T-helper 1 cell treated with Interleukin-12 subunit alpha and Interleukin-12 subunit beta and Interleukin-4 antibody, amounts not matched to agents 30 ng/mL and 1 ng/mL, for 36 hours (primary cell): ENCODE data around the gene KRTAP10-3. TPM values are rescaled to one million over a fixed set of nuclear protein-coding genes. Genes with fewer than 3 reads are reported as not detected.

Experiments
- intact Hi-C: fragments of 100-400 bp; cut with micrococcal nuclease; formaldehyde crosslinking; loops from one replicate; pipeline ENCODE4 v1.15.1; 2024
- total RNA-seq: library from RNA; stranded (reverse); gene quantifications from 2 replicates; pipeline ENCODE4 v1.2.3, GENCODE V29; 2022

KRTAP10-3 gene
- total RNA-seq, 1 donor from 2014 or later = not detected

- intact Hi-C loops = no loop called here
Measured at GRCh38 chr21:44519346-44520325, 39.0 kb downstream of the KRTAP10-3 start.

GRCh38 chr21:44518686-44519085, 39.9 kb downstream of the KRTAP10-3 start:
- intact Hi-C loops = no loop called here

- intact Hi-C loops = no loop called here
Measured at GRCh38 chr21:44517175-44517899, 41.3 kb downstream of the KRTAP10-3 start.

- intact Hi-C loops = no loop called here
Measured at GRCh38 chr21:44516828-44517174, 41.8 kb downstream of the KRTAP10-3 start.

- intact Hi-C loops = no loop called here
Measured at GRCh38 chr21:44516342-44516741, 42.3 kb downstream of the KRTAP10-3 start.

GRCh38 chr21:44515359-44516165, 43.0 kb downstream of the KRTAP10-3 start:
- intact Hi-C loops = no loop called here

- intact Hi-C loops = no loop called here
Measured at GRCh38 chr21:44514746-44515358, 43.7 kb downstream of the KRTAP10-3 start.

GRCh38 chr21:44514218-44514520, 44.4 kb downstream of the KRTAP10-3 start:
- intact Hi-C loops = no loop called here

- intact Hi-C loops = no loop called here
Measured at GRCh38 chr21:44513389-44514217, 45.0 kb downstream of the KRTAP10-3 start.

GRCh38 chr21:44512496-44513388, 45.9 kb downstream of the KRTAP10-3 start:
- intact Hi-C loops = no loop called here

GRCh38 chr21:44511938-44512275, 46.7 kb downstream of the KRTAP10-3 start:
- intact Hi-C loops = no loop called here

GRCh38 chr21:44511219-44511937, 47.2 kb downstream of the KRTAP10-3 start:
- intact Hi-C loops = no loop called here

- intact Hi-C loops = loop anchor here (1.0 kb wide), 2 partner anchors 232 to 283 kb away; no protein-coding TSS in a partner anchor
Measured at GRCh38 chr21:44510508-44511218, 47.9 kb downstream of the KRTAP10-3 start.

- intact Hi-C loops = loop anchor here (1.0 kb wide), 2 partner anchors 232 to 283 kb away; no protein-coding TSS in a partner anchor
Measured at GRCh38 chr21:44510109-44510507, 48.5 kb downstream of the KRTAP10-3 start.

- intact Hi-C loops = no loop called here
Measured at GRCh38 chr21:44509539-44509938, 49.1 kb downstream of the KRTAP10-3 start.

- intact Hi-C loops = no loop called here
Measured at GRCh38 chr21:44508711-44509445, 49.7 kb downstream of the KRTAP10-3 start.

- intact Hi-C loops = no loop called here
Measured at GRCh38 chr21:44508426-44508710, 50.2 kb downstream of the KRTAP10-3 start.
